ENCODE data around the gene HMG20B.

GRCh38 chr19:3625996-3626472 is 53.3 kb downstream of the HMG20B start:
- TF ChIP-seq CTCF (IDR thresholded peaks at IDR 0.05) (no peak), POLR2A (IDR thresholded peaks at IDR 0.05) (no peak)

Data from esophagus squamous epithelium (tissue), 4 donors.